ENCODE measurements around the gene HIPK1. TPM values are rescaled to one million over a fixed set of nuclear protein-coding genes. Genes with fewer than 3 reads are reported as not detected.

Gene HIPK1
- total RNA-seq, 4 donors from 2014 or later, result 48.3 to 63.9 (median 53.1) TPM

GRCh38 chr1:113917400-113918082 is 11.6 kb upstream of the HIPK1 start:
- TF ChIP-seq EP300 (IDR thresholded peaks at IDR 0.05; ENCODE audit: low read depth), result no peak
- TF ChIP-seq CTCF (IDR thresholded peaks at IDR 0.05), result no peak
- TF ChIP-seq POLR2AphosphoS5 (IDR thresholded peaks at IDR 0.05), result no peak
- TF ChIP-seq POLR2A (IDR thresholded peaks at IDR 0.05), result no peak

GRCh38 chr1:113918243-113918642 is 10.9 kb upstream of the HIPK1 start:
- Histone ChIP-seq H3K27me3 (no peaks in the 10 kb centered on the region), H3K36me3 (no peaks in the 10 kb centered on the region), H3K9me3 (no peaks in the 10 kb centered on the region), H3K4me1 (peaks cover 0 to 2% (median under 1%) of the 10 kb centered on the region in 4 donors), H3K27ac (no peak overlapping the region), H3K4me3 (no peak overlapping the region)
- TF ChIP-seq CTCF (IDR thresholded peaks at IDR 0.05) (no peak), POLR2A (IDR thresholded peaks at IDR 0.05) (no peak), EP300 (IDR thresholded peaks at IDR 0.05; ENCODE audit: low read depth) (no peak), POLR2AphosphoS5 (IDR thresholded peaks at IDR 0.05) (no peak)
- in situ Hi-C loops (cut with MboI; ENCODE audit: low pct_ligation_motif_present in 1 of 4, low pct_unique_long_range_greater_than_20kb in 1 of 4, low sequenced_read_pairs in 3 of 4) (no loop called here), intact Hi-C loops (cut with DNase I; ENCODE audit: low total_unique reads) (no loop called here)
- no peak for DNase-seq

More at GRCh38 chr1:113917400-113918082, 11.6 kb upstream of the HIPK1 start:
- Histone ChIP-seq H3K27me3 (no peaks in the 10 kb centered on the region), H3K9me3 (no peaks in the 10 kb centered on the region), H3K4me3 (no peak overlapping the region), H3K4me1 (peaks cover 0 to 8% (median 7%) of the 10 kb centered on the region in 4 donors), H3K36me3 (no peaks in the 10 kb centered on the region), H3K27ac (no peak overlapping the region)
- in situ Hi-C loops (cut with MboI; ENCODE audit: low pct_ligation_motif_present in 1 of 4, low pct_unique_long_range_greater_than_20kb in 1 of 4, low sequenced_read_pairs in 3 of 4), result no loop called here
- intact Hi-C loops (cut with DNase I; ENCODE audit: low total_unique reads), result no loop called here
- DNase-seq, result no peak
- 80 to 97% methylated on average over 2 of the region's 2 CpGs for WGBS, 2 donors (ENCODE audit: low coverage in 1 of 2)

GRCh38 chr1:113922957-113923356 is 6.2 kb upstream of the HIPK1 start:
- no peak for TF ChIP-seq POLR2AphosphoS5 (IDR thresholded peaks at IDR 0.05)
- no peak for TF ChIP-seq CTCF (IDR thresholded peaks at IDR 0.05)
- TF ChIP-seq POLR2A (IDR thresholded peaks at IDR 0.05), result no peak
- no peak for DNase-seq

GRCh38 chr1:113924473-113924872 is 4.7 kb upstream of the HIPK1 start:
- Histone ChIP-seq H3K27me3 (no peaks in the 10 kb centered on the region), H3K27ac (no peak overlapping the region), H3K4me3 (no peak overlapping the region), H3K9me3 (no peaks in the 10 kb centered on the region), H3K36me3 (no peaks in the 10 kb centered on the region), H3K4me1 (peaks cover 4 to 10% (median 9%) of the 10 kb centered on the region in 4 donors)
- WGBS, 2 donors (ENCODE audit: low coverage in 1 of 2), result 93% methylated on average over 2 of the region's 2 CpGs
- TF ChIP-seq EP300 (IDR thresholded peaks at IDR 0.05; ENCODE audit: low read depth) (no peak), POLR2AphosphoS5 (IDR thresholded peaks at IDR 0.05) (no peak), POLR2A (IDR thresholded peaks at IDR 0.05) (no peak), CTCF (IDR thresholded peaks at IDR 0.05) (no peak)
- DNase-seq, result no peak
- in situ Hi-C loops (cut with MboI; ENCODE audit: low pct_ligation_motif_present in 1 of 4, low pct_unique_long_range_greater_than_20kb in 1 of 4, low sequenced_read_pairs in 3 of 4) (no loop called here), intact Hi-C loops (cut with DNase I; ENCODE audit: low total_unique reads) (no loop called here)

More at GRCh38 chr1:113922957-113923356, 6.2 kb upstream of the HIPK1 start:
- WGBS, 2 donors (ENCODE audit: low coverage in 1 of 2), result 94% methylated on average over 4 of the region's 4 CpGs; no CpG with 5 or more reads in 1 of the 2 donors
- Histone ChIP-seq H3K9me3 (no peaks in the 10 kb centered on the region), H3K27ac (no peak overlapping the region), H3K36me3 (no peaks in the 10 kb centered on the region), H3K4me3 (no peak overlapping the region), H3K4me1 (peaks cover under 1 to 5% (median 4%) of the 10 kb centered on the region in 4 donors), H3K27me3 (no peaks in the 10 kb centered on the region)
- in situ Hi-C loops (cut with MboI; ENCODE audit: low pct_ligation_motif_present in 1 of 4, low pct_unique_long_range_greater_than_20kb in 1 of 4, low sequenced_read_pairs in 3 of 4), result no loop called here
- intact Hi-C loops (cut with DNase I; ENCODE audit: low total_unique reads), result no loop called here

Measured in transverse colon (tissue), 4 donors.